ENCODE measurements around the gene GGT7. TPM values are rescaled to one million over a fixed set of nuclear protein-coding genes. Genes with fewer than 3 reads are reported as not detected.

Gene GGT7
- total and polyA plus RNA-seq, 2 of the 4 experiments (the other 2 are of a cell fraction), result 3.4 to 25.9 TPM

DNA sequence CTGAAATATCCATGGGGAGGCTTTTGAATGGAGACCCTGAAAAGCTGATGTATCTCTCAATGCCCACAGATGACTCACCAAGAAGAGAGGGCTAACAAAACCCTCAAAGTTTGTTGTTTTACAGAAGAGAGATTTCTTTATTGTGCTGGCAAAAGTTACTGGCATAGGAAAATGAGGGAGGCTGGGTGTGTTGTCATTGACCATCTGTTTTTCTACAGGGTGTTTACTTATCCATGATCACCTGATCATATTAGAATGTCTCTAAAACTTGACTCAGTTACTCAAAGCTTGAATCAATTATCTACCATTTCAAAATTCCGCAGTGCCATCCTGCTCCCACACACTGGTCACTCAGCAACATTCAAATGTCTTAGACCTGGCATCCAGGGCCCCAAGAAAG is 57.0 kb downstream of the GGT7 start:
- TF ChIP-seq CEBPB (IDR thresholded peaks at IDR 0.05; ENCODE audit: low read depth, low read length), result no peak
- no peak for TF ChIP-seq POLR2A (IDR thresholded peaks at IDR 0.05; ENCODE audit: low read depth, low read length)
- TF ChIP-seq RCOR1 (IDR thresholded peaks at IDR 0.05; ENCODE audit: insufficient replicate concordance, low read length), result no peak
- no peak for TF ChIP-seq RAD21 (IDR thresholded peaks at IDR 0.05; ENCODE audit: low read length)
- TF ChIP-seq NFE2L2 (IDR thresholded peaks at IDR 0.05; ENCODE audit: low read depth, low read length), result no peak
- TF ChIP-seq MAFK (IDR thresholded peaks at IDR 0.05; ENCODE audit: low read depth, low read length), result no peak
- TF ChIP-seq BHLHE40 (IDR thresholded peaks at IDR 0.05; ENCODE audit: low read depth, low read length), result no peak
- TF ChIP-seq RFX5 (IDR thresholded peaks at IDR 0.05; ENCODE audit: low read depth, low read length), result no peak
- TF ChIP-seq MXI1 (IDR thresholded peaks at IDR 0.05; ENCODE audit: borderline replicate concordance, low read depth, low read length), result no peak
- TF ChIP-seq MAZ (IDR thresholded peaks at IDR 0.05; ENCODE audit: borderline replicate concordance, low read depth, low read length), result no peak
- Histone ChIP-seq H3K79me1 (ENCODE audit: low read depth in 1 of 2, low read length in 2 of 2) (peaks cover 27 to 81% of the 10 kb centered on the region in 2 experiments), H2BK20ac (ENCODE audit: low read depth, low read length) (no peak overlapping the region), H3K9ac (ENCODE audit: low read depth, low read length) (no peak overlapping the region), H4K8ac (ENCODE audit: low read depth in 2 of 2, low read length in 2 of 2) (no peak overlapping the region), H2BK15ac (ENCODE audit: low read depth, low read length) (no peak overlapping the region), H3K9me1 (ENCODE audit: insufficient read depth, low read length) (peaks cover 18% of the 10 kb centered on the region), H3K27me3 (ENCODE audit: control insufficient read depth, insufficient read depth, low read length) (no peaks in the 10 kb centered on the region), H3K4me3 (ENCODE audit: insufficient read depth, low read depth, low read length) (no peak overlapping the region), H3K9me3 (ENCODE audit: control insufficient read depth, insufficient read depth, low read length) (no peaks in the 10 kb centered on the region), H3K36me3 (ENCODE audit: control insufficient read depth, insufficient read depth, low read length) (no peaks in the 10 kb centered on the region), H3K4ac (ENCODE audit: low read depth, low read length) (no peak overlapping the region), H3K56ac (ENCODE audit: extremely low read depth, insufficient read depth, low read length) (no peak overlapping the region), H3K14ac (replicated peaks; ENCODE audit: low read depth, low read length) (no peak overlapping the region), H3K23ac (ENCODE audit: low read depth, low read length) (no peak overlapping the region), H3K18ac (ENCODE audit: low read depth, low read length) (no peak overlapping the region), H3K27ac (ENCODE audit: insufficient read depth, low read length) (no peak overlapping the region), H2AK9ac (replicated peaks; ENCODE audit: low read depth, low read length, poor library complexity) (no peak overlapping the region), H2AFZ (replicated peaks; ENCODE audit: low read length, poor library complexity) (no peak overlapping the region), H4K5ac (ENCODE audit: low read depth, low read length) (no peak overlapping the region), H2AK5ac (ENCODE audit: low read depth, low read length) (no peak overlapping the region), H3K4me2 (ENCODE audit: low read depth, low read length) (no peak overlapping the region), H2BK120ac (ENCODE audit: low read depth, low read length) (no peak overlapping the region), H3K4me1 (ENCODE audit: control insufficient read depth, insufficient read depth, low read length) (peaks cover 3% of the 10 kb centered on the region), H4K20me1 (ENCODE audit: insufficient read depth, low read length) (peaks cover 82% of the 10 kb centered on the region), H2BK5ac (ENCODE audit: low read depth, low read length, poor library complexity, severe bottlenecking) (no peak overlapping the region), H4K91ac (ENCODE audit: insufficient read depth, low read depth, low read length) (no peak overlapping the region)
- in situ Hi-C loops (cut with MboI; ENCODE audit: low sequenced_read_pairs), result no loop called here
- ATAC-seq (ENCODE audit: low read depth) (peak; percentile 37; the same call in 1 of the 2 replicates), DNase-seq (peak; percentile 33)
- WGBS, 2 experiments (ENCODE audit: extremely low coverage in 2 of 2, insufficient read length in 1 of 2), result 80% methylated on average over 1 of the region's 1 CpG; no CpG with 5 or more reads in 1 of the 2 experiments
- CTCF ChIA-PET, result interaction anchor here (1.3 kb wide), 1 partner anchor 19 kb away, joined by 3 read pairs; no protein-coding TSS in a partner anchor
- intact Hi-C loops (cut with micrococcal nuclease), result loop anchor here (1.0 kb wide), 1 partner anchor 8 kb away; no protein-coding TSS in a partner anchor
- POLR2A ChIA-PET (ENCODE audit: unreplicated experiment), result no interaction called here
- dilution Hi-C loops (cut with HindIII; ENCODE audit: low sequenced_read_pairs, unreplicated experiment), result no loop called here
- no TSS peak for BruUV-seq (replicated peaks)
